Testis (tissue), 2 donors: Measurements from ENCODE around the gene COG1.

Source experiments
- POLR2A ChIP-seq: fragments of 450-650 bp; IDR thresholded peaks from one replicate; pipeline ENCODE4 v1.6.1; 2017; ENCODE audit warnings: antibody characterized with exemption, mild to moderate bottlenecking, moderate library complexity
- TF ChIP-seq, protein P1 (sequence below), 3 experiments: fragments of 450-650 bp in 2 of 3; fragments of 200-600 bp in 1 of 3; sonication (generic) in 1 of 3; IDR thresholded peaks; one replicate each; pipeline ENCODE4 v1.5.1; 2016 to 2019; ENCODE audit warnings: antibody characterized with exemption in 3 of 3, mild to moderate bottlenecking in 2 of 3, moderate library complexity in 1 of 3

DNA sequence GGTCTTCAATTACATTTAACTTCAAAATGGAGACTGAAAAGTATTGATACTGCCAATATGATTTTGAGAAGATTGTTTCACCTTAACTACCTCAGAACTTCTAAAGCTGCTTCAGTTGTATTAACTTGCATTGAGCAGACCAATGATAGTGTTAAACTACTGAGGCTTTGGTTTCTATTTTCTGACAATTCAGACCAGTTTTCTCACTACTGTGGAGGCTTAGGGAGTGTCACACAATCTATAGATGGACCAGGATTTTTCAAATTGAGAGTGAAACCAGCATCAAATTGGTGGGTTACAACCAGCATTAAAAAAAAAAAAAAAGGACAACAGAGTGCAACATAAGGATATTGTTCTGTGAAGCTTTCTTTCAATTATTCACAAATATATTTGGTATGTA is 21.2 kb downstream of the COG1 start:
- TF ChIP-seq, protein P1, sequence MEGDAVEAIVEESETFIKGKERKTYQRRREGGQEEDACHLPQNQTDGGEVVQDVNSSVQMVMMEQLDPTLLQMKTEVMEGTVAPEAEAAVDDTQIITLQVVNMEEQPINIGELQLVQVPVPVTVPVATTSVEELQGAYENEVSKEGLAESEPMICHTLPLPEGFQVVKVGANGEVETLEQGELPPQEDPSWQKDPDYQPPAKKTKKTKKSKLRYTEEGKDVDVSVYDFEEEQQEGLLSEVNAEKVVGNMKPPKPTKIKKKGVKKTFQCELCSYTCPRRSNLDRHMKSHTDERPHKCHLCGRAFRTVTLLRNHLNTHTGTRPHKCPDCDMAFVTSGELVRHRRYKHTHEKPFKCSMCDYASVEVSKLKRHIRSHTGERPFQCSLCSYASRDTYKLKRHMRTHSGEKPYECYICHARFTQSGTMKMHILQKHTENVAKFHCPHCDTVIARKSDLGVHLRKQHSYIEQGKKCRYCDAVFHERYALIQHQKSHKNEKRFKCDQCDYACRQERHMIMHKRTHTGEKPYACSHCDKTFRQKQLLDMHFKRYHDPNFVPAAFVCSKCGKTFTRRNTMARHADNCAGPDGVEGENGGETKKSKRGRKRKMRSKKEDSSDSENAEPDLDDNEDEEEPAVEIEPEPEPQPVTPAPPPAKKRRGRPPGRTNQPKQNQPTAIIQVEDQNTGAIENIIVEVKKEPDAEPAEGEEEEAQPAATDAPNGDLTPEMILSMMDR (IDR thresholded peaks at IDR 0.05): no peak
- no peak for TF ChIP-seq POLR2A
